ENCODE measurements around the gene GRAP2. TPM values are rescaled to one million over a fixed set of nuclear protein-coding genes. Genes with fewer than 3 reads are reported as not detected.
"Not testable (repeated sequence)": the region's sequence is repeated elsewhere in the genome, so short reads cannot be mapped to it uniquely, and the experiment has no call there.

The GRAP2 gene
- total and polyA plus RNA-seq, 2 donors (not counting 3 experiments of a cell fraction or from before 2014, with no cell fraction given): 0.04 TPM; not detected in 1

DNA sequence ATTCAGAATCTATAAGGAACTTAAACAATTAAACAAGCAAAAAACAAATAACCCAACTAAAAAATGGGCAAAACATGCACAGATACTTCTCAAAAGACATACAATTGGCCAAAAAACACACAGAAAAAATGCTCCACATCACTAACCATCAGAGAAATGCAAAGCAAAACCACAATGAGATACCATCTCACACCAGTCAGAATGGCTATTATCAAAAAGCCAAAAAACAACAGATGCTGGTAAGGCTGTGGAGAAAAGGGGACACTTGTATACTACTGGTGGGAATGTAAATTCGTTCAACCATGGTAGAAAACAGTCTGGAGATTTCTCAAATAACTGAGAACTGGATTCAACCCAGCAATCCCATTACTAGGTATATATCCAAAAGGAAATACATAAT lies 32.1 kb upstream of the GRAP2 start:
- CTCF ChIA-PET: interaction anchor here (0.7 kb wide), 1 partner anchor 9 kb away, joined by 3 read pairs; no protein-coding TSS in a partner anchor
- POLR2A ChIA-PET: no interaction called here

DNA sequence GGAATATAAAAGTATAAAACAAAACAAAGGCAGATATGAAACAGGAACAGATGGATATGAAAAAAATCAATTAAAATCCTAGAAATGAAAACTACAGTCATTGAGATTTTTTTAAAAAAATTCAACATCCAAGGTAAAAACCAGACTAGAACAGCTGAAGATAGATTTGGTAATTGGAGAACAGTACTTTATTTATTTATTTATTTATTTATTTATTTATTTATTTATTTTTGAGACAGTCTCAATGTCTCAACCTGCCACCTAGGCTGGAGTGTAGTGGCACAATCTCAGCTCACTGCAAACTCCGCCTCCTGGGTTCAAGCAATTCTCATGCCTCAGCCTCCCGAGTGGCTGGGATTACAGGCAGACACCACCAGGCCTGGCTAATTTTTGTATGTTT lies 31.1 kb upstream of the GRAP2 start:
- DNase-seq (ENCODE audit: low read depth, low spot score); POLR2A ChIA-PET; FAIRE-seq; H3K9me1 ChIP-seq (replicated peaks; ENCODE audit: control insufficient read depth, extremely low read depth, insufficient read depth, low read length); H2AFZ ChIP-seq (ENCODE audit: low read depth, low read length); H3K9ac ChIP-seq (replicated peaks; ENCODE audit: extremely low read depth, insufficient read depth, low read length); H3K4me2 ChIP-seq (ENCODE audit: insufficient read depth, low read length); H3K9me3 ChIP-seq (replicated peaks; ENCODE audit: control insufficient read depth, insufficient read depth, low read length); dilution Hi-C loops (cut with MboI; ENCODE audit: extremely low pct_ligation_motif_present, low sequenced_read_pairs); H3K4me1 ChIP-seq (ENCODE audit: control insufficient read depth, extremely low read depth, insufficient read depth, low read length); BruUV-seq (replicated peaks); H3K4me3 ChIP-seq (replicated peaks in 1 of 3; ENCODE audit: insufficient read depth in 1 of 3, low read depth in 1 of 3, low read length in 3 of 3); H3K27ac ChIP-seq (ENCODE audit: insufficient read depth, low read depth, low read length); CTCF ChIA-PET; intact Hi-C loops (cut with micrococcal nuclease); H3K36me3 ChIP-seq (ENCODE audit: control insufficient read depth in 2 of 2, extremely low read depth in 1 of 2, insufficient read depth in 2 of 2, low read length in 2 of 2); H3K79me2 ChIP-seq (ENCODE audit: control insufficient read depth, insufficient read depth, low read length); H4K20me1 ChIP-seq (replicated peaks; ENCODE audit: control insufficient read depth, extremely low read depth, insufficient read depth, low read length): not testable (repeated sequence)
- peaks cover 9 to 12% of the 10 kb centered on the region in 2 experiments for H3K27me3 ChIP-seq (ENCODE audit: control insufficient read depth in 2 of 2, insufficient read depth in 2 of 2, low read length in 2 of 2)

More for the DNA sequence above, 32.1 kb upstream of the GRAP2 start:
- intact Hi-C loops (cut with micrococcal nuclease) (no loop called here), dilution Hi-C loops (cut with MboI; ENCODE audit: extremely low pct_ligation_motif_present, low sequenced_read_pairs) (no loop called here)
- no TSS peak for BruUV-seq (replicated peaks)
- Histone ChIP-seq H3K27me3 (ENCODE audit: control insufficient read depth in 2 of 2, insufficient read depth in 2 of 2, low read length in 2 of 2) (peaks cover 2 to 5% of the 10 kb centered on the region in 2 experiments), H3K36me3 (ENCODE audit: control insufficient read depth in 2 of 2, extremely low read depth in 1 of 2, insufficient read depth in 2 of 2, low read length in 2 of 2) (no peaks in the 10 kb centered on the region), H3K9me3 (replicated peaks; ENCODE audit: control insufficient read depth, insufficient read depth, low read length) (no peaks in the 10 kb centered on the region), H3K4me2 (ENCODE audit: insufficient read depth, low read length) (no peak overlapping the region), H3K79me2 (ENCODE audit: control insufficient read depth, insufficient read depth, low read length) (no peaks in the 10 kb centered on the region), H3K9ac (replicated peaks; ENCODE audit: extremely low read depth, insufficient read depth, low read length) (no peak overlapping the region), H3K4me3 (replicated peaks in 1 of 3; ENCODE audit: insufficient read depth in 1 of 3, low read depth in 1 of 3, low read length in 3 of 3) (no peak overlapping the region), H3K4me1 (ENCODE audit: control insufficient read depth, extremely low read depth, insufficient read depth, low read length) (no peaks in the 10 kb centered on the region), H3K27ac (ENCODE audit: insufficient read depth, low read depth, low read length) (no peak overlapping the region), H4K20me1 (replicated peaks; ENCODE audit: control insufficient read depth, extremely low read depth, insufficient read depth, low read length) (no peaks in the 10 kb centered on the region), H3K9me1 (replicated peaks; ENCODE audit: control insufficient read depth, extremely low read depth, insufficient read depth, low read length) (no peaks in the 10 kb centered on the region), H2AFZ (ENCODE audit: low read depth, low read length) (no peak overlapping the region)
- FAIRE-seq (no peak), DNase-seq (ENCODE audit: low read depth, low spot score) (no peak)
- no peak for TF ChIP-seq GATA2 (IDR thresholded peaks at IDR 0.05; ENCODE audit: insufficient read depth, insufficient read length, low read depth, low read length)
- TF ChIP-seq, protein P1, sequence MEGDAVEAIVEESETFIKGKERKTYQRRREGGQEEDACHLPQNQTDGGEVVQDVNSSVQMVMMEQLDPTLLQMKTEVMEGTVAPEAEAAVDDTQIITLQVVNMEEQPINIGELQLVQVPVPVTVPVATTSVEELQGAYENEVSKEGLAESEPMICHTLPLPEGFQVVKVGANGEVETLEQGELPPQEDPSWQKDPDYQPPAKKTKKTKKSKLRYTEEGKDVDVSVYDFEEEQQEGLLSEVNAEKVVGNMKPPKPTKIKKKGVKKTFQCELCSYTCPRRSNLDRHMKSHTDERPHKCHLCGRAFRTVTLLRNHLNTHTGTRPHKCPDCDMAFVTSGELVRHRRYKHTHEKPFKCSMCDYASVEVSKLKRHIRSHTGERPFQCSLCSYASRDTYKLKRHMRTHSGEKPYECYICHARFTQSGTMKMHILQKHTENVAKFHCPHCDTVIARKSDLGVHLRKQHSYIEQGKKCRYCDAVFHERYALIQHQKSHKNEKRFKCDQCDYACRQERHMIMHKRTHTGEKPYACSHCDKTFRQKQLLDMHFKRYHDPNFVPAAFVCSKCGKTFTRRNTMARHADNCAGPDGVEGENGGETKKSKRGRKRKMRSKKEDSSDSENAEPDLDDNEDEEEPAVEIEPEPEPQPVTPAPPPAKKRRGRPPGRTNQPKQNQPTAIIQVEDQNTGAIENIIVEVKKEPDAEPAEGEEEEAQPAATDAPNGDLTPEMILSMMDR (IDR thresholded peaks at IDR 0.05; ENCODE audit: extremely low read depth in 1 of 2, insufficient read depth in 1 of 2, low read depth in 1 of 2, low read length in 2 of 2): no peak
- no peak for TF ChIP-seq JUN (IDR thresholded peaks at IDR 0.05; ENCODE audit: borderline replicate concordance, insufficient read depth, insufficient read length, low read depth)
- no peak for TF ChIP-seq POLR2AphosphoS5 (IDR thresholded peaks at IDR 0.05; ENCODE audit: insufficient read depth, low read depth, low read length)
- TF ChIP-seq, protein P2, sequence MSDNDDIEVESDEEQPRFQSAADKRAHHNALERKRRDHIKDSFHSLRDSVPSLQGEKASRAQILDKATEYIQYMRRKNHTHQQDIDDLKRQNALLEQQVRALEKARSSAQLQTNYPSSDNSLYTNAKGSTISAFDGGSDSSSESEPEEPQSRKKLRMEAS (IDR thresholded peaks at IDR 0.05; ENCODE audit: insufficient read depth, insufficient read length): no peak
- TF ChIP-seq EZH2 (IDR thresholded peaks at IDR 0.05; ENCODE audit: borderline replicate concordance, low read depth, low read length, severe bottlenecking): no peak
- no peak for TF ChIP-seq POLR2A (IDR thresholded peaks at IDR 0.05; ENCODE audit: low read depth, low read length)
- TF ChIP-seq FOS (IDR thresholded peaks at IDR 0.05; ENCODE audit: borderline replicate concordance, insufficient read depth, low read length): no peak
- TF ChIP-seq MYC (IDR thresholded peaks at IDR 0.05; ENCODE audit: low read depth, low read length): no peak

Measured in endothelial cell of umbilical vein (primary cell).